Transverse colon (tissue), 3 donors: ENCODE measurements around the gene SLC34A2.

Source experiments
- CTCF ChIP-seq, 5 experiments: fragments of 200-600 bp in 3 of 5; fragments of 450-650 bp in 2 of 5; sonication (generic) in 3 of 5; IDR thresholded peaks; 1 replicate in 2 of 5; 2 replicates in 3 of 5; pipeline ENCODE4 v1.5.1; 2016 to 2017; ENCODE audit warnings: antibody characterized with exemption in 5 of 5, inconsistent platforms in 3 of 5, mild to moderate bottlenecking in 2 of 5, moderate library complexity in 1 of 5
- EP300 ChIP-seq: sonication (generic); formaldehyde crosslinking; IDR thresholded peaks from one replicate; pipeline ENCODE4 v1.6.1; 2017; ENCODE audit warnings: antibody characterized with exemption, low read depth

- no peak for TF ChIP-seq CTCF (IDR thresholded peaks at IDR 0.05)
- TF ChIP-seq EP300, result no peak
Measured at GRCh38 chr4:25656031-25656430, 380 bp downstream of the SLC34A2 start.
